GM12872 (cell line): ENCODE results near the gene MTERF4.

Experiments used
- CTCF ChIP-seq: IDR thresholded peaks from 3 replicates; pipeline ENCODE4 v1.5.1; 2011; ENCODE audit warnings: low read depth, mild to moderate bottlenecking, low read length, moderate library complexity; ENCODE audit not compliant: insufficient read depth

The MTERF4 gene

GRCh38 chr2:241081643-241082340, 20.3 kb downstream of the MTERF4 start:
- TF ChIP-seq CTCF: no peak

GRCh38 chr2:241081190-241081642, 20.9 kb downstream of the MTERF4 start:
- TF ChIP-seq CTCF: no peak

- TF ChIP-seq CTCF: no peak
Observed at GRCh38 chr2:241080405-241081189, 21.5 kb downstream of the MTERF4 start.

- no peak for TF ChIP-seq CTCF
Observed at GRCh38 chr2:241074901-241075540, 27.1 kb downstream of the MTERF4 start.

- no peak for TF ChIP-seq CTCF
Observed at GRCh38 chr2:241074065-241074818, 27.8 kb downstream of the MTERF4 start.

GRCh38 chr2:241073166-241074064, 28.7 kb downstream of the MTERF4 start:
- no peak for TF ChIP-seq CTCF
